ENCODE data around the gene DIAPH2. TPM values are rescaled to one million over a fixed set of nuclear protein-coding genes. Genes with fewer than 3 reads are reported as not detected.

DIAPH2 gene
- total RNA-seq, 1 experiment from 2014 or later, result 15.9 TPM

GRCh38 chrX:96705905-96706304, 21.3 kb downstream of the DIAPH2 start (continued):
- no peak for TF ChIP-seq PRDM15 (CRISPR knock-in tag; IDR thresholded peaks at IDR 0.05)
- TF ChIP-seq, protein P1, sequence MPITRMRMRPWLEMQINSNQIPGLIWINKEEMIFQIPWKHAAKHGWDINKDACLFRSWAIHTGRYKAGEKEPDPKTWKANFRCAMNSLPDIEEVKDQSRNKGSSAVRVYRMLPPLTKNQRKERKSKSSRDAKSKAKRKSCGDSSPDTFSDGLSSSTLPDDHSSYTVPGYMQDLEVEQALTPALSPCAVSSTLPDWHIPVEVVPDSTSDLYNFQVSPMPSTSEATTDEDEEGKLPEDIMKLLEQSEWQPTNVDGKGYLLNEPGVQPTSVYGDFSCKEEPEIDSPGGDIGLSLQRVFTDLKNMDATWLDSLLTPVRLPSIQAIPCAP (CRISPR knock-in tag; IDR thresholded peaks at IDR 0.05), result no peak
- TF ChIP-seq, protein P2, sequence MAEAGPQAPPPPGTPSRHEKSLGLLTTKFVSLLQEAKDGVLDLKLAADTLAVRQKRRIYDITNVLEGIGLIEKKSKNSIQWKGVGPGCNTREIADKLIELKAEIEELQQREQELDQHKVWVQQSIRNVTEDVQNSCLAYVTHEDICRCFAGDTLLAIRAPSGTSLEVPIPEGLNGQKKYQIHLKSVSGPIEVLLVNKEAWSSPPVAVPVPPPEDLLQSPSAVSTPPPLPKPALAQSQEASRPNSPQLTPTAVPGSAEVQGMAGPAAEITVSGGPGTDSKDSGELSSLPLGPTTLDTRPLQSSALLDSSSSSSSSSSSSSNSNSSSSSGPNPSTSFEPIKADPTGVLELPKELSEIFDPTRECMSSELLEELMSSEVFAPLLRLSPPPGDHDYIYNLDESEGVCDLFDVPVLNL (CRISPR knock-in tag; IDR thresholded peaks at IDR 0.05; ENCODE audit: borderline replicate concordance, low read depth), result no peak
- no peak for TF ChIP-seq ZNF138 (CRISPR knock-in tag; conservative IDR thresholded peaks at IDR 0.05)
- no peak for TF ChIP-seq ESRRA (CRISPR knock-in tag; IDR thresholded peaks at IDR 0.05; ENCODE audit: borderline replicate concordance)

GRCh38 chrX:96707804-96708203, 23.2 kb downstream of the DIAPH2 start:
- Mint-ChIP-seq H3K4me3 (no peak overlapping the region), H3K27ac (no peak overlapping the region), H3K9me3 (peaks cover 7% of the 10 kb centered on the region; the same call in 1 of the 2 replicates), H3K4me1 (peaks cover 46% of the 10 kb centered on the region), H3K36me3 (no peaks in the 10 kb centered on the region; the same call in 1 of the 2 replicates), H3K27me3 (ENCODE audit: low read depth) (no peaks in the 10 kb centered on the region)
- TF ChIP-seq ZNF281 (CRISPR knock-in tag; IDR thresholded peaks at IDR 0.05), result no peak
- TF ChIP-seq, protein P2 (CRISPR knock-in tag; IDR thresholded peaks at IDR 0.05; ENCODE audit: borderline replicate concordance, low read depth), result no peak
- TF ChIP-seq, protein P3, sequence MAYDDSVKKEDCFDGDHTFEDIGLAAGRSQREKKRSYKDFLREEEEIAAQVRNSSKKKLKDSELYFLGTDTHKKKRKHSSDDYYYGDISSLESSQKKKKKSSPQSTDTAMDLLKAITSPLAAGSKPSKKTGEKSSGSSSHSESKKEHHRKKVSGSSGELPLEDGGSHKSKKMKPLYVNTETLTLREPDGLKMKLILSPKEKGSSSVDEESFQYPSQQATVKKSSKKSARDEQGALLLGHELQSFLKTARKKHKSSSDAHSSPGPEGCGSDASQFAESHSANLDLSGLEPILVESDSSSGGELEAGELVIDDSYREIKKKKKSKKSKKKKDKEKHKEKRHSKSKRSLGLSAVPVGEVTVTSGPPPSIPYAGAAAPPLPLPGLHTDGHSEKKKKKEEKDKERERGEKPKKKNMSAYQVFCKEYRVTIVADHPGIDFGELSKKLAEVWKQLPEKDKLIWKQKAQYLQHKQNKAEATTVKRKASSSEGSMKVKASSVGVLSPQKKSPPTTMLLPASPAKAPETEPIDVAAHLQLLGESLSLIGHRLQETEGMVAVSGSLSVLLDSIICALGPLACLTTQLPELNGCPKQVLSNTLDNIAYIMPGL (CRISPR knock-in tag; IDR thresholded peaks at IDR 0.05), result no peak
- no peak for TF ChIP-seq EMX1 (CRISPR knock-in tag; IDR thresholded peaks at IDR 0.05)
- no peak for TF ChIP-seq HMGA2 (CRISPR knock-in tag; IDR thresholded peaks at IDR 0.05)
- TF ChIP-seq OVOL2 (CRISPR knock-in tag; IDR thresholded peaks at IDR 0.05; ENCODE audit: borderline replicate concordance), result no peak
- TF ChIP-seq ZNF232 (CRISPR knock-in tag; IDR thresholded peaks at IDR 0.05), result no peak
- TF ChIP-seq, protein P4, sequence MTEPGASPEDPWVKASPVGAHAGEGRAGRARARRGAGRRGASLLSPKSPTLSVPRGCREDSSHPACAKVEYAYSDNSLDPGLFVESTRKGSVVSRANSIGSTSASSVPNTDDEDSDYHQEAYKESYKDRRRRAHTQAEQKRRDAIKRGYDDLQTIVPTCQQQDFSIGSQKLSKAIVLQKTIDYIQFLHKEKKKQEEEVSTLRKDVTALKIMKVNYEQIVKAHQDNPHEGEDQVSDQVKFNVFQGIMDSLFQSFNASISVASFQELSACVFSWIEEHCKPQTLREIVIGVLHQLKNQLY (CRISPR knock-in tag; IDR thresholded peaks at IDR 0.05), result no peak
- no peak for TF ChIP-seq AR (CRISPR knock-in tag; IDR thresholded peaks at IDR 0.05)
- no peak for TF ChIP-seq FOXK1 (CRISPR knock-in tag; IDR thresholded peaks at IDR 0.05)
- TF ChIP-seq FOXP1 (CRISPR knock-in tag; IDR thresholded peaks at IDR 0.05; ENCODE audit: borderline replicate concordance), result no peak
- TF ChIP-seq ATF1 (CRISPR knock-in tag; IDR thresholded peaks at IDR 0.05), result no peak
- TF ChIP-seq ELF4 (CRISPR knock-in tag; IDR thresholded peaks at IDR 0.05; ENCODE audit: low read depth), result no peak
- TF ChIP-seq NR1H2 (CRISPR knock-in tag; IDR thresholded peaks at IDR 0.05), result no peak
- no peak for TF ChIP-seq SMAD4 (CRISPR knock-in tag; IDR thresholded peaks at IDR 0.05)
- no peak for TF ChIP-seq ETV6 (CRISPR knock-in tag; IDR thresholded peaks at IDR 0.05)
- POLR2A ChIA-PET, result no interaction called here
- no peak for ATAC-seq
- CTCF ChIA-PET, result no interaction called here
- no peak for DNase-seq (ENCODE audit: low spot score)
